ENCODE results near the gene ZNF83. TPM values are rescaled to one million over a fixed set of nuclear protein-coding genes. Genes with fewer than 3 reads are reported as not detected.
"Not testable (repeated sequence)": the region's sequence is repeated elsewhere in the genome, so short reads cannot be mapped to it uniquely, and the experiment has no call there.

The ZNF83 gene
- total RNA-seq, result 100 to 1,000 TPM in 1 of 3 donors, 10 to 100 TPM in 2; 46.8 to 114 (median 96.9) TPM
- total RNA-seq (2013), result 131 TPM

DNA sequence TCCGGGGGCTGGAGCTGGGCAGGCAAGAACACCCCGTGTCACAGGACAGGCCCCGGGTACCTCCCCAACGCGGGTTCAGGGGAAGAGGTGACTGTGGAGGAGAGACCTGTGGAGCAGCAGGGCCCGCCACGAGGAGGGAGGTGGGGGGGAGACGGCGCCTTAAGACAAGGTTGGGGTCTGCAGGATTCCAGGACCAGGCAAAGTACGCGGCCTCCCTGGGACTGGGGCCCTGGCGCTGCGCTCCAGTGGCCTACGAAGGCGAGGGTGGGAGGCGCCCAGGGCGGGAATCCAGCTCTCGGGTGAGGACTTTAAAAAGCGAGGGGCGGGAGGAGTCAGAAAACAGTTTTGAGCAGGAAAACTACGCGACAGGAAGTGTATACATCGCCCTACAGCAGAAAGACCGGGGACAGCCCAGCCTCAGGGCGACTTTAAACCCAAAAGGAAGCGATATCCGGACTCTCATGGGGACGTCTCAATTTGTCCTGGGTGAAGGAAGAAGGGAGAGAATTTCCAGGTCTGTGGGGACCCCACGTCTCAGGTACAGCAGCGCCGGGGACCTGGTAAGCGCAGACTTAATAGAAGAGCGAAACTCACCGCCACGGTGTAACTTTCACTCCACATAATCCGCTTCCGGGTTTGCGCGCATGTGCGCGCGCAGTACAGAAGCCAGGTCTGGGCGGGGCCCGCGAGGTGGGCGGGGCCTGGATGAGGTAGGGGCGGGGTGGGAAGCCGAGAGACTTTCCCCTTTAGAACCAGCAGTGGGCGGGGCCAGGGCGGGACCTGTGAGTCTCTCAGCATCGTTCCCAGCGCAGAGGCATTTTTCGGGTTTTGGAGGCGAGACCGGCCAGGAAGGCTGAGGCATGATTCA lies at the start of gene ZNF83:
Gene ZNF83, minus strand, starts transcription at position 638 of the 868 bp plus-strand sequence.
- ATAC-seq, result peak; percentile 94 to 99 (median 94)
- Mint-ChIP-seq H3K9me3 (no peaks in the 10 kb centered on the region), H3K4me3 (peak within 1 kb of the TSS; percentile 97), H3K27me3 (ENCODE audit: low read depth in 2 of 2) (no peaks in the 10 kb centered on the region), H3K36me3 (no peaks in the 10 kb centered on the region), H3K4me1 (peaks cover 28 to 30% of the 10 kb centered on the region in 2 donors), H3K27ac (peak within 1 kb of the TSS; percentile 96 to 97)
- Histone ChIP-seq H3K4me3 (ENCODE audit: low read length) (peak within 1 kb of the TSS; percentile 57), H3K9me3 (ENCODE audit: control insufficient read depth, insufficient read depth, low read length) (no peaks in the 10 kb centered on the region), H3K36me3 (ENCODE audit: control insufficient read depth, insufficient read depth, low read length) (peaks cover 5% of the 10 kb centered on the region), H3K27me3 (ENCODE audit: control insufficient read depth, insufficient read depth, low read length) (no peaks in the 10 kb centered on the region), H3K4me1 (ENCODE audit: control insufficient read depth, insufficient read depth, low read length) (peaks cover 17% of the 10 kb centered on the region), H3K27ac (ENCODE audit: low read length) (peak within 1 kb of the TSS; percentile 82)
- DNase-seq, result peak; percentile 97
- intact Hi-C loops (cut with micrococcal nuclease), result loop anchor here (1.0 to 2.0 kb wide), 2 partner anchors 97 to 324 kb away; partner anchors contain the start of genes ZNF611 and ZNF816
- TF ChIP-seq CTCF (IDR thresholded peaks at IDR 0.05), result no peak
- WGBS (ENCODE audit: insufficient coverage), result under 1% methylated on average over 55 of the region's 55 CpGs

DNA sequence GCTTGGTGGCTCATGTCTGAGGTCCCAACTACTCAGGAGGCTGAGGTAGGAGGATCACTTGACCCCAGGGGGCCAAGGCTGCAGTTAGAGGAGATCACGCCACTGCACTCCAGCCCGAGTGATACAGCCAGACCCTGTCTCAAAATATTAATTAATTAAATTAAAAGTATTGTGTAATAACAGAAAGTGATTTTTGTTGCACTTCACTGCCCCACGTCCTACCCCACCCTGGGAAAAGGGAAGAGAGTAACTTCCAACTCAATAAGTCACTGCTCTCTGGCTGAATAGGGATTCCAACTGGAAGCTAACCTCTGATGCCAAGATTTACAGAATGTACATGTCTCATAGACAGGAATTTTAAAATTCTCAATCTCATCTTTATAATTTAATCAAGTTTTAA lies 49.5 kb upstream of the ZNF83 start:
- intact Hi-C loops (cut with micrococcal nuclease), result no loop called here

DNA sequence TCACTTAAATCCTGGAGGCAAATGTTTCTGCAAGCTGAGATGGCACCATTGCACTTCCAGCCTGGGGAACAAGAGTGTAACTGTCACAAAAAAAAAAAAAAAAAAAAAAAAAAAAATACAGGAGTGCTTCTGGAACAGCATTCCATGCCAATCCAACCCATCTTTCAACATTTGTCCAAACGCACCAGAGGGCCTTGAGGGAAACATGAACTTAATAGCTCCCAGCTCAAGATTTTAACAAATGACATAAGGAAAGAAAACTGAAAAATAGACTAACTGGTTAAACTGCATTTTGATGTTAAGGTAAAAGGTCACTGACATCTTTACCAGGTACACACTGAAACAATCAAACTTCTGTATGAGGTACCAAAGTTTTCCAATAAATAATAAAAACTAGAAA lies 47.7 kb upstream of the ZNF83 start:
- Mint-ChIP-seq H3K27me3 (ENCODE audit: low read depth in 2 of 2) (no peaks in the 10 kb centered on the region), H3K4me1 (peaks cover 31 to 42% of the 10 kb centered on the region in 2 donors), H3K9me3 (no peaks in the 10 kb centered on the region), H3K4me3 (no peak overlapping the region), H3K36me3 (no peaks in the 10 kb centered on the region), H3K27ac (no peak overlapping the region)
- DNase-seq (no peak), ATAC-seq (no peak)
- intact Hi-C loops (cut with micrococcal nuclease), result no loop called here
- WGBS (ENCODE audit: insufficient coverage), result no CpG with 5 or more reads among the region's 1 CpG
- no peak for TF ChIP-seq CTCF (IDR thresholded peaks at IDR 0.05)
- Histone ChIP-seq H3K9me3 (ENCODE audit: control insufficient read depth, insufficient read depth, low read length) (no peaks in the 10 kb centered on the region), H3K27ac (ENCODE audit: low read length) (no peak overlapping the region), H3K36me3 (ENCODE audit: control insufficient read depth, insufficient read depth, low read length) (no peaks in the 10 kb centered on the region), H3K4me3 (ENCODE audit: low read length) (no peak overlapping the region), H3K4me1 (ENCODE audit: control insufficient read depth, insufficient read depth, low read length) (peaks cover 11% of the 10 kb centered on the region), H3K27me3 (ENCODE audit: control insufficient read depth, insufficient read depth, low read length) (no peaks in the 10 kb centered on the region)

More for the DNA sequence above, 49.5 kb upstream of the ZNF83 start:
- 92% methylated on average over 1 of the region's 3 CpGs for WGBS (ENCODE audit: insufficient coverage)
- Mint-ChIP-seq H3K4me1 (peaks cover 29 to 43% of the 10 kb centered on the region in 2 donors), H3K27me3 (ENCODE audit: low read depth in 2 of 2) (no peaks in the 10 kb centered on the region), H3K36me3 (no peaks in the 10 kb centered on the region), H3K4me3 (no peak overlapping the region), H3K9me3 (no peaks in the 10 kb centered on the region), H3K27ac (no peak overlapping the region)
- DNase-seq, result no peak
- Histone ChIP-seq H3K9me3 (ENCODE audit: control insufficient read depth, insufficient read depth, low read length) (no peaks in the 10 kb centered on the region), H3K4me3 (ENCODE audit: low read length) (no peak overlapping the region), H3K4me1 (ENCODE audit: control insufficient read depth, insufficient read depth, low read length) (peaks cover 18% of the 10 kb centered on the region), H3K36me3 (ENCODE audit: control insufficient read depth, insufficient read depth, low read length) (no peaks in the 10 kb centered on the region), H3K27me3 (ENCODE audit: control insufficient read depth, insufficient read depth, low read length) (no peaks in the 10 kb centered on the region), H3K27ac (ENCODE audit: low read length) (no peak overlapping the region)
- ATAC-seq, result no peak
- TF ChIP-seq CTCF (IDR thresholded peaks at IDR 0.05), result no peak

DNA sequence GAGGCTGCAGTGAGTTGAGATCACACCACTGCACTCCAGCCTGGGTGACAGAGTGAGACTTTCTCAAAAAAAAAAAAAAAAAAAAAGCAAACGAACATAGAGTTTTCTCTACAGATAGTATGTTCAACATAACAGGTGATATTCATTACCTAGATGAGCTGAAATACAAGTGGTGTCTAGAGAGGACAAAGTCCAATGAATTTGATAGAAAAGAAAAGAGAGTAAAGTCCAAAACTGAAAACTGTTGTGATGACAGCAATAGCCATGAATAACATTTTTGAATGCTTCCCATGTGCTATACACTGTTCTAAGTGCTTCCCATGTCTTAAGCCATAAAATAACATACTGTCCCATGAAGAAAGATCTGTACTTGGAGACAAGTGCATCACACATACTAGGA lies 43.1 kb upstream of the ZNF83 start:
- H3K4me1 Mint-ChIP-seq, result peaks cover 26 to 29% of the 10 kb centered on the region in 2 donors
- H3K9me3 Mint-ChIP-seq; intact Hi-C loops (cut with micrococcal nuclease); H3K27me3 Mint-ChIP-seq (ENCODE audit: low read depth in 2 of 2); H3K4me3 Mint-ChIP-seq; H3K27me3 ChIP-seq (ENCODE audit: control insufficient read depth, insufficient read depth, low read length); H3K4me1 ChIP-seq (ENCODE audit: control insufficient read depth, insufficient read depth, low read length); DNase-seq; H3K27ac Mint-ChIP-seq; H3K9me3 ChIP-seq (ENCODE audit: control insufficient read depth, insufficient read depth, low read length); H3K27ac ChIP-seq (ENCODE audit: low read length); H3K36me3 Mint-ChIP-seq; ATAC-seq; H3K36me3 ChIP-seq (ENCODE audit: control insufficient read depth, insufficient read depth, low read length); H3K4me3 ChIP-seq (ENCODE audit: low read length): not testable (repeated sequence)
- no CpG with 5 or more reads among the region's 1 CpG for WGBS (ENCODE audit: insufficient coverage)

Data from natural killer cell (primary cell).